SK-N-MC (cell line): ENCODE results near the gene WNK1.

Experiments used
- FOXP2 ChIP-seq: optimal IDR thresholded peaks from 2 replicates; pipeline ENCODE3; 2011; ENCODE audit warnings: mild to moderate bottlenecking, moderate library complexity; ENCODE audit not compliant: insufficient read depth; ENCODE audit errors: extremely low read length, control extremely low read depth
- POLR2AphosphoS5 ChIP-seq: IDR thresholded peaks from 2 replicates; pipeline ENCODE4 v1.6.1; 2012; ENCODE audit warnings: mild to moderate bottlenecking, low read depth, low read length, borderline replicate concordance

DNA sequence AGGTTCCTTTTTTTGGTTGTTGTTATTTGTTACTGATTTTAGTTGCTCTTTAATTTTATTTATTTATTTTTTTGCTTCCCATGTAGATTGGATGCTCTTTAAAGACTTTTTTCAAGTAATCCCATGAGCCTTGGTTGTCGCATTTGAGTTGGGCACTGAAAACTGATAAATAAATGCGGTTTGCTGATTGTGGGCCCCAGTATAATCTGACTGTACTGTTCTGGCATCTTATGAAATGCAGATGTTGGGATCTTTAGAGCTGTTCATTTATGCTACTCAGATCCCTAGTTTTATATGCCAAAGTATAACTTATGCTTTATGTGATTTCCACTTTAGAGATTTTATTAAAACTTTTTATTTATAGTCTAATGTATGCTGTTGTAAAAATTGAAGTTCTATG lies 33.3 kb downstream of the WNK1 start:
- no peak for TF ChIP-seq FOXP2
- TF ChIP-seq POLR2AphosphoS5 = no peak
